SK-N-MC (cell line): Measurements from ENCODE around the gene LRRC10B.

Source experiments
- EZH2 ChIP-seq: fragments of 200-600 bp; sonication (generic); IDR thresholded peaks from one replicate; pipeline ENCODE4 v1.6.1; 2017; ENCODE audit warnings: antibody characterized with exemption
- POLR2AphosphoS5 ChIP-seq: IDR thresholded peaks from 2 replicates; pipeline ENCODE4 v1.6.1; 2012; ENCODE audit warnings: mild to moderate bottlenecking, low read depth, low read length, borderline replicate concordance

DNA sequence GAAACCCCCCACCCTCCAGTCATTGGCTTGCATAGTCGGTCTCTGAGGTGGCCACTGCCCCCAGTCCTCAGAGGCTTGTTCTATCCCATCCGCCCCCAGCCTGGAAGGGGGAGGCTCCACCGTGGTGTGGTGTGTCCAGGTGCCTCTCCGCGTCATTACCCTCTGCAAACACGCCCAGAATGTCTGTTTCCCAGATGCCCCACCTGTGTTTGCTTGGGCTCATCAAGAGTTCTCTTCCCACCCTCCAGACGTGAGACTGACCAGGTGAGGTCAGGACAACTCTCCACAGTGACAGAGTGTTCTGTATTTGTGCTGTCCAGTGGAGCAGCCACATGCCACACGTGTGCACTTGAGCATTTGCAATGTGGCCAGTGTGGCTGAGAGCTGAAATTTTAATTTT is 24.9 kb downstream of the LRRC10B start:
- TF ChIP-seq POLR2AphosphoS5: no peak
- TF ChIP-seq EZH2: no peak
